H1 (cell line): ENCODE measurements around the gene ASF1A. TPM values are rescaled to one million over a fixed set of nuclear protein-coding genes. Genes with fewer than 3 reads are reported as not detected.

Experiments
- CTCF ChIA-PET: fragments of 300-600 bp; sonication (Branson Sonifier 250); formaldehyde crosslinking; loops from one replicate; lab custom pipeline; 2021; ENCODE audit not compliant: partially characterized antibody; lab: Charles Lee
- POLR2A ChIA-PET: fragments of 300-600 bp; sonication (Branson Sonifier 250); formaldehyde crosslinking; loops from one replicate; lab custom pipeline; 2021; ENCODE audit warnings: inconsistent platforms; ENCODE audit not compliant: partially characterized antibody; lab: Charles Lee
- DNase-seq, 2 experiments: peaks; one replicate each; pipeline versions ENCODE4 v3.0.0 to v3.0.0-alpha.2; 2010 to 2022; ENCODE audit warnings: low spot score in 2 of 2, low read depth in 1 of 2, mixed read lengths in 1 of 2
- FAIRE-seq: peaks from 2 replicates; lab custom pipeline; 2011; peaks lifted over from hg19 to GRCh38; lab: Jason Lieb, UNC
- H2AFZ ChIP-seq: 2 replicates; pipeline ENCODE4 v1.8.1; 2012; ENCODE audit warnings: low read length, inconsistent platforms
- H2AK5ac ChIP-seq: 2 replicates; pipeline ENCODE4 v1.6.1; 2013; ENCODE audit warnings: low read depth, low read length
- H2BK120ac ChIP-seq: replicated peaks from 2 replicates; pipeline ENCODE3; 2013; ENCODE audit warnings: low read depth, low read length, inconsistent platforms
- H2BK12ac ChIP-seq: 2 replicates; pipeline ENCODE4 v1.6.1; 2013; ENCODE audit warnings: low read depth, low read length
- H2BK15ac ChIP-seq: 2 replicates; pipeline ENCODE4 v1.6.1; 2013; ENCODE audit warnings: low read length
- H2BK20ac ChIP-seq: 2 replicates; pipeline ENCODE4 v1.6.1; 2013; ENCODE audit warnings: low read length
- H2BK5ac ChIP-seq: 2 replicates; pipeline ENCODE4 v1.6.1; 2013; ENCODE audit warnings: low read depth, low read length
- H3K14ac ChIP-seq: 2 replicates; pipeline ENCODE4 v1.6.1; 2013; ENCODE audit warnings: inconsistent platforms; ENCODE audit not compliant: insufficient read length
- H3K18ac ChIP-seq: 2 replicates; pipeline ENCODE4 v1.6.1; 2013; ENCODE audit warnings: low read length; ENCODE audit errors: extremely low read depth
- H3K23ac ChIP-seq: 2 replicates; pipeline ENCODE4 v1.6.1; 2013; ENCODE audit warnings: inconsistent platforms; ENCODE audit not compliant: insufficient read length
- H3K23me2 ChIP-seq: 2 replicates; pipeline ENCODE4 v1.6.1; 2013; ENCODE audit warnings: low read depth, low read length
- H3K27ac ChIP-seq: 2 replicates; pipeline ENCODE4 v1.6.1; 2011; ENCODE audit warnings: low read depth, low read length, inconsistent platforms
- H3K27me3 ChIP-seq, 4 experiments: replicated peaks in 1 of 4; 1 replicate in 1 of 4; 2 replicates in 3 of 4; pipeline versions ENCODE4 v1.6.1 to v1.8.1; 2011 to 2013; ENCODE audit warnings: low read length in 3 of 4, mild to moderate bottlenecking in 3 of 4, inconsistent platforms in 2 of 4, mixed read lengths in 2 of 4, moderate library complexity in 1 of 4; ENCODE audit not compliant: control insufficient read depth in 3 of 4, insufficient read depth in 3 of 4; ENCODE audit errors: extremely low read depth in 1 of 4
- H3K36me3 ChIP-seq, 4 experiments: 2 replicates each; pipeline versions ENCODE4 v1.6.1 to v1.8.1; 2011 to 2013; ENCODE audit warnings: mild to moderate bottlenecking in 4 of 4, low read length in 3 of 4, moderate library complexity in 2 of 4, control low read depth in 1 of 4, inconsistent platforms in 1 of 4; ENCODE audit not compliant: insufficient read depth in 4 of 4, control insufficient read depth in 2 of 4
- H3K4ac ChIP-seq: replicated peaks from 2 replicates; pipeline ENCODE3; 2013; ENCODE audit warnings: low read length, low read depth, mixed read lengths, inconsistent platforms; ENCODE audit not compliant: insufficient read length
- H3K4me1 ChIP-seq, 4 experiments: replicated peaks in 1 of 4; 1 replicate in 1 of 4; 2 replicates in 3 of 4; pipeline versions ENCODE4 v1.6.1 to v1.8.1; 2011 to 2013; ENCODE audit warnings: low read length in 3 of 4, inconsistent platforms in 2 of 4, mixed read lengths in 1 of 4; ENCODE audit not compliant: insufficient read depth in 4 of 4, control insufficient read depth in 3 of 4
- H3K4me2 ChIP-seq, 2 experiments: 2 replicates each; pipeline versions ENCODE4 v1.6.1 to v1.8.1; 2011 to 2013; ENCODE audit warnings: low read depth in 2 of 2, low read length in 2 of 2, control low read depth in 1 of 2, inconsistent platforms in 1 of 2, mild to moderate bottlenecking in 1 of 2; ENCODE audit not compliant: insufficient read depth in 1 of 2
- H3K4me3 ChIP-seq, 4 experiments: fragments of 200-600, 300-600 bp in 1 of 4; sonication (generic), shearing (Covaris generic), sonication (Bioruptor Twin) in 1 of 4; 2 replicates each; pipeline versions ENCODE4 v1.5.1 to v1.8.1; 2011 to 2016; ENCODE audit warnings: low read length in 4 of 4, low read depth in 3 of 4, control low read depth in 2 of 4, inconsistent platforms in 2 of 4, mild to moderate bottlenecking in 2 of 4, mixed read lengths in 1 of 4, moderate library complexity in 1 of 4; ENCODE audit not compliant: insufficient read depth in 2 of 4; ENCODE audit errors: extremely low read depth in 1 of 4
- H3K56ac ChIP-seq: replicated peaks from 2 replicates; pipeline ENCODE3; 2013; ENCODE audit warnings: low read depth, mild to moderate bottlenecking, mixed read lengths, low read length, inconsistent platforms; ENCODE audit not compliant: insufficient read length
- H3K79me1 ChIP-seq: 2 replicates; pipeline ENCODE4 v1.6.1; 2013; ENCODE audit warnings: low read depth, low read length, control low read depth
- H3K79me2 ChIP-seq, 2 experiments: 2 replicates each; pipeline versions ENCODE4 v1.6.1 to v1.8.1; 2012 to 2013; ENCODE audit warnings: low read length in 2 of 2, mild to moderate bottlenecking in 2 of 2, inconsistent platforms in 1 of 2; ENCODE audit not compliant: insufficient read depth in 2 of 2, control insufficient read depth in 1 of 2
- H3K9ac ChIP-seq, 4 experiments: replicated peaks in 1 of 4; 1 replicate in 1 of 4; 2 replicates in 3 of 4; pipeline versions ENCODE4 v1.6.1 to v1.8.1; 2011 to 2013; ENCODE audit warnings: low read depth in 3 of 4, low read length in 3 of 4, control low read depth in 2 of 4, mild to moderate bottlenecking in 2 of 4, moderate library complexity in 2 of 4, inconsistent platforms in 1 of 4; ENCODE audit errors: extremely low read depth in 1 of 4
- H3K9me3 ChIP-seq, 2 experiments: 2 replicates each; pipeline versions ENCODE4 v1.6.1 to v1.8.1; 2012 to 2013; ENCODE audit warnings: mild to moderate bottlenecking in 2 of 2, moderate library complexity in 2 of 2, control low read depth in 1 of 2, inconsistent platforms in 1 of 2, low read depth in 1 of 2, low read length in 1 of 2, mixed read lengths in 1 of 2; ENCODE audit not compliant: insufficient read depth in 2 of 2
- H4K20me1 ChIP-seq, 2 experiments: replicated peaks in 1 of 2; 2 replicates each; pipeline versions ENCODE3 to v1.8.1; 2011 to 2013; ENCODE audit warnings: inconsistent platforms in 2 of 2, low read length in 2 of 2, mild to moderate bottlenecking in 1 of 2; ENCODE audit not compliant: insufficient read depth in 2 of 2, control insufficient read depth in 1 of 2
- H4K5ac ChIP-seq: 2 replicates; pipeline ENCODE4 v1.6.1; 2013; ENCODE audit warnings: low read length, low read depth, mixed read lengths, inconsistent platforms; ENCODE audit not compliant: insufficient read length
- H4K8ac ChIP-seq: 2 replicates; pipeline ENCODE4 v1.8.0; 2013; ENCODE audit warnings: mild to moderate bottlenecking, moderate library complexity, low read length, inconsistent platforms; ENCODE audit not compliant: insufficient read depth; ENCODE audit errors: extremely low read depth
- H4K91ac ChIP-seq: replicated peaks from 2 replicates; pipeline ENCODE3; 2013; ENCODE audit warnings: low read length, mixed read lengths, inconsistent platforms; ENCODE audit not compliant: insufficient read length
- ASH2L ChIP-seq: fragments of 200-600, 300-600 bp; sonication (generic); IDR thresholded peaks from one replicate; pipeline ENCODE4 v1.7.1; 2017; ENCODE audit warnings: low read length
- BACH1 ChIP-seq: IDR thresholded peaks from 2 replicates; pipeline ENCODE4 v1.6.1; 2012; ENCODE audit warnings: low read length, improper control_type of control experiment
- CBX8 ChIP-seq: fragments of 300-800, 300-1000 bp; sonication (generic); IDR thresholded peaks from 2 replicates; pipeline ENCODE4 v1.7.1; 2016; ENCODE audit warnings: low read depth, low read length, borderline replicate concordance
- CREB1 ChIP-seq: IDR thresholded peaks from 2 replicates; pipeline ENCODE4 v1.6.1; 2012; ENCODE audit warnings: inconsistent platforms
- E2F6 ChIP-seq: IDR thresholded peaks from 2 replicates; pipeline ENCODE4 v1.6.1; 2012; ENCODE audit warnings: inconsistent platforms
- JUN ChIP-seq: IDR thresholded peaks from 2 replicates; pipeline ENCODE4 v1.6.1; 2011; ENCODE audit warnings: low read depth, mild to moderate bottlenecking, improper control_type of control experiment, low read length
- JUND ChIP-seq: IDR thresholded peaks from 2 replicates; pipeline ENCODE4 v1.6.1; 2011; ENCODE audit warnings: mild to moderate bottlenecking, improper control_type of control experiment, low read length
- MAFK ChIP-seq: IDR thresholded peaks from 2 replicates; pipeline ENCODE4 v1.6.1; 2012; ENCODE audit warnings: low read depth, mild to moderate bottlenecking, improper control_type of control experiment, low read length
- RNF2 ChIP-seq: fragments of 200-900, 300-1000 bp; sonication (generic); IDR thresholded peaks from 2 replicates; pipeline ENCODE4 v1.7.1; 2016; ENCODE audit warnings: borderline replicate concordance, low read depth, mild to moderate bottlenecking, antibody characterized with exemption, low read length; ENCODE audit not compliant: poor library complexity, severe bottlenecking; ENCODE audit errors: missing control alignments
- SP2 ChIP-seq: IDR thresholded peaks from 2 replicates; pipeline ENCODE4 v1.6.1; 2012; ENCODE audit warnings: mild to moderate bottlenecking, low read length, inconsistent platforms
- SP4 ChIP-seq: IDR thresholded peaks from 2 replicates; pipeline ENCODE4 v1.6.1; 2012; ENCODE audit warnings: low read length, inconsistent platforms
- TAF1 ChIP-seq: IDR thresholded peaks from 2 replicates; pipeline ENCODE4 v1.6.1; 2011; ENCODE audit warnings: mild to moderate bottlenecking, low read depth, low read length
- TEAD4 ChIP-seq: IDR thresholded peaks from 2 replicates; pipeline ENCODE4 v1.6.1; 2012; ENCODE audit warnings: low read depth, low read length, inconsistent platforms, mixed read lengths
- WGBS, 2 experiments: shearing (Covaris generic) in 1 of 2; methylation state at CpG; one replicate each; pipeline versions ENCODE4 v1.1.6 to v1.1.7; 2013 to 2015; ENCODE audit warnings: low lambda C conversion rate in 2 of 2, mixed read lengths in 2 of 2, inconsistent platforms in 1 of 2, low coverage in 1 of 2, missing lambda C conversion rate in 1 of 2; ENCODE audit not compliant: insufficient replicate concordance in 2 of 2, insufficient coverage in 1 of 2, insufficient read length in 1 of 2; ENCODE audit errors: extremely low coverage in 1 of 2, missing lambda C conversion rate in 1 of 2; 5-methylcytosine and 5-hydroxymethylcytosine counted together
- polyA plus RNA-seq, 7 experiments: library from polyadenylated mRNA; depleted of rRNA in 3 of 7; stranded (reverse) in 5 of 7; unstranded in 2 of 7; fragments of >200 nt in 5 of 7; fragments of 200-250 nt in 2 of 7; gene quantifications; 1 replicate in 5 of 7; 2 replicates in 1 of 7; 4 replicates in 1 of 7; pipeline versions ENCODE4 v1.2.1 to v1.2.3, GENCODE V29; 2011 to 2013; ENCODE audit warnings: missing spikeins in 2 of 7, mixed read lengths in 2 of 7
- total RNA-seq: library from RNA; stranded (reverse); fragmentation: NEBNext Ultra II Directional; extraction: Animal tissue kit (Norgen Biotek cat#: 25700); gene quantifications from 2 replicates; pipeline ENCODE4 v1.2.1, GENCODE V29; 2021

The ASF1A gene
- total and polyA plus RNA-seq, 2 of the 8 experiments (the other 6 are each of a cell fraction or from before 2014, with no cell fraction given) = 11.4 to 50.2 TPM

GRCh38 chr6:118935331-118935668, 41.3 kb downstream of the ASF1A start:
- Histone ChIP-seq H3K23ac (no peak overlapping the region), H2AFZ (peak overlapping the region; percentile 94; the same call in 1 of the 2 replicates), H3K36me3 (peaks cover 0 to 11% (median 5%) of the 10 kb centered on the region in 4 experiments; a peak in 4 of 8 replicates), H3K79me2 (peaks cover 0 to 40% of the 10 kb centered on the region in 2 experiments; a peak in 2 of 4 replicates), H4K91ac (no peak overlapping the region), H3K56ac (no peak overlapping the region), H3K14ac (no peak overlapping the region), H2BK12ac (no peak overlapping the region), H3K4ac (no peak overlapping the region), H3K9me3 (peaks cover 11% of the 10 kb centered on the region in 2 experiments), H4K20me1 (peaks cover 0 to 8% of the 10 kb centered on the region in 2 experiments), H3K9ac (peak overlapping the region; percentile 32 to 89 (median 51); a peak in 3 of 7 replicates), H4K5ac (peak overlapping the region; percentile 41), H3K27me3 (no peaks in the 10 kb centered on the region), H2AK5ac (no peak overlapping the region), H3K27ac (no peak overlapping the region), H3K18ac (no peak overlapping the region), H3K4me1 (peaks cover 0 to 2% (median 0%) of the 10 kb centered on the region in 4 experiments; a peak in 2 of 7 replicates), H2BK20ac (no peak overlapping the region), H4K8ac (no peak overlapping the region), H3K23me2 (no peaks in the 10 kb centered on the region; the same call in 1 of the 2 replicates), H2BK15ac (no peak overlapping the region), H3K4me3 (peak overlapping the region; percentile 45 to 100 (median 81)), H2BK120ac (no peak overlapping the region), H3K79me1 (no peaks in the 10 kb centered on the region; the same call in 1 of the 2 replicates), H3K4me2 (peak overlapping the region in 1 of 2 experiments; percentile 66), H2BK5ac (no peak overlapping the region)
- TF ChIP-seq RNF2 = no peak
- TF ChIP-seq CBX8 = no peak
- no peak for TF ChIP-seq ASH2L
- TF ChIP-seq JUN = no peak
- no peak for TF ChIP-seq CREB1
- no peak for TF ChIP-seq JUND
- no peak for TF ChIP-seq BACH1
- no peak for TF ChIP-seq SP2
- TF ChIP-seq TAF1 = no peak
- TF ChIP-seq E2F6 = no peak
- no peak for TF ChIP-seq SP4
- TF ChIP-seq MAFK = no peak
- no peak for TF ChIP-seq TEAD4
- CTCF ChIA-PET = interaction anchor here (1.1 kb wide), 1 partner anchor 40 kb away, joined by 3 read pairs; no protein-coding TSS in a partner anchor
- WGBS, 2 experiments = 50% methylated on average over 1 of the region's 1 CpG; no CpG with 5 or more reads in 1 of the 2 experiments
- POLR2A ChIA-PET = interaction anchor here (0.6 to 2.3 kb wide), 6 partner anchors 12 to 276 kb away, joined by 3 to 15 read pairs (median 4); partner anchors contain the start of gene ASF1A
- no peak for FAIRE-seq
- DNase-seq = no peak
